Cortex of kidney (tissue), 1 donor: ENCODE results near the gene ARHGEF7.

Experiments used
- DNase-seq: peaks from one replicate; lab custom pipeline; 2025; lab: John Stamatoyannopoulos, UW

ARHGEF7 gene

DNA sequence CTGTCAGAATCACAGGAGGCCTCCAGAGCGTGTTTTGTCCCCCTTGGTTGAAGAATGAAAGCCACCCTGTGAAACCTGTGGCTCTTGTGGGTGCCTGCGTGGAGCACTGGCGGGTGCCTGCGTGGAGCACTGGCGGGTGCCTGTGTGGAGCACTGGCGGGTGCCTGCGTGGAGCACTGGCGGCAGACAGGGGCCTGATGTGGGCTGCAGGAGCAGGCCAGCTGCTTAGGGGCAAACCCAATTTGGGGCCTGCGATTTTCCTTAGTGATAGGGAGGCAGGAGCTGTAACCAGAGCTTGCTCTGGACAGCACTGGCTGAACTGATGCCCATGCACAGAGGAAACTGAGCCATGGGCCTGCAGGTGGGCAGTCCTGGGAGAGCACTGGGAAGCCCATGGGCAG lies 24.3 kb downstream of the ARHGEF7 start:
- DNase-seq, result no peak

DNA sequence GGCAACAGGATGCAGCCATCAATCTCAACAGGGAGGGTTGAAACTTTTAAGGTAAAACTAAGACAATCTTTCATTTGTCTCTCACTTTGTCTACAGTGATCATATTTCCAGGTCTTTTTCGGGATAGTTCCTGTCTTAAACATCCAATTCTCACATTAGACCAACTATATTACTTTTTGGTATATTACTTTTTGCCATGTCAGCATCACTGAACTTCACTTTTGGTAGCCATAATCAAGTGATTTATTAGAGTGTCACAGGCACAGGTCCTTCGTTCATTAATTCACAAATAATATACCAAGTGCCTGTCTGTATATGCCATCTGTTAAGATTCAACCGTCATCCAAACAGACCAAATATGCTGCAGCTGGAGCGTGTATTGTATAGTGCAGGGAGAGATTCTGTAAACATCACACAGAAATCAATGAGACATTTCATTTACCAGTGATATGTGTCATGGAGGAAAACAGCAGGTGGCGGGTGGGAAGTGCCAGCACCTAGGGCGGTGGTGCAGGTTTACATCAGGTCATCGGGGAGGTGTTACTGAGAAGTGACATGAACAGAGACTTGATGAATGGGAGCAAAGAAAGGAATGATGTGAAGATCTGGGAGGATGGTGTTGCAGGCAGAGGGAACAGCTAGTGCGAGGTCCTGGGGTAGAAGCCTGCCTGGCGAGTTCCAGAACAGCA lies 24.9 kb downstream of the ARHGEF7 start:
- DNase-seq, result no peak

DNA sequence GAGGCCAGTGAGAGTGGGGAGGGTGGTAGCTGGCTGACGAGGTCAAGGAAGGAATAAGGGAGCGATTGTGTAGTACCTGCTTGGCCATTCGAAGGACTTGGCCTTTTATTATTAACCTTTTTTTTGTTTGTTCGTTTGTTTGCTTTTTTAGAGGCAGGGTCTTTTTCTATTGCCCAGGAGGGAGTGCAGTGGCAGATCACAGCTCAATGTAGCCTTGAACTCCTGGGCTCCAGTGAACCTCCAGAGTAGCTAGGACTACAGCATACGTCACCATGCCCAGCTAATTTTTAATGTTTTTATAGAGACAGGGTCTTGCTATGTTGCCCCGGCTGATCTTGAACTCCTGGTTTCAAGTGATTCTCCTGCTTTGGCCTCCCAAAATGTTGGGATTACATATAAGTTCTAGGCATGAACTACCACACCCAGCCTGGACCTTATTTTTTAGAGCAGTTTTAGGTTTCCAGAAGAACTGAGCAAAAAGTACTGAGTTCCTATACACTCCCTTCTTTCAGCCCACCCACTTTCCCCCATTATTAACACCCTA lies 25.5 kb downstream of the ARHGEF7 start:
- no peak for DNase-seq

DNA sequence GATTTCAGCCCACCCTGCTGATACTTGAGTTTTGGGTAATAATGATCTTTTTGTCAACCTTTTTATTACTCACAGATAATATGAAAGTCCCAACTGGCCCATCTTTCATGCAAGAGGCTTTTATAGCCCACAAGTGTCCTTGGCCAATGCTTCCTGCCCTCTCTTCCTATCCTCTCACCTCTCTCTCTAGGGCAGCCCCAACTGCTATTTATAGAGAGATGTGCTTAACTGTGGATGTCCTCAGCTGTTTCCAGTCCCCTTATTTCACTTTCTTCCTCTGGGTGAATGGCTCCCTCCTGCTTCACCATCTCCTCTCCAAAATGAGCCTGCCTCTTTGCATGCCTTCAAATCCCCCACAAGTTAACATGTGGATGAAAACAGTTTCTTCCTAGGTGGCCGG lies 27.4 kb downstream of the ARHGEF7 start:
- no peak for DNase-seq

DNA sequence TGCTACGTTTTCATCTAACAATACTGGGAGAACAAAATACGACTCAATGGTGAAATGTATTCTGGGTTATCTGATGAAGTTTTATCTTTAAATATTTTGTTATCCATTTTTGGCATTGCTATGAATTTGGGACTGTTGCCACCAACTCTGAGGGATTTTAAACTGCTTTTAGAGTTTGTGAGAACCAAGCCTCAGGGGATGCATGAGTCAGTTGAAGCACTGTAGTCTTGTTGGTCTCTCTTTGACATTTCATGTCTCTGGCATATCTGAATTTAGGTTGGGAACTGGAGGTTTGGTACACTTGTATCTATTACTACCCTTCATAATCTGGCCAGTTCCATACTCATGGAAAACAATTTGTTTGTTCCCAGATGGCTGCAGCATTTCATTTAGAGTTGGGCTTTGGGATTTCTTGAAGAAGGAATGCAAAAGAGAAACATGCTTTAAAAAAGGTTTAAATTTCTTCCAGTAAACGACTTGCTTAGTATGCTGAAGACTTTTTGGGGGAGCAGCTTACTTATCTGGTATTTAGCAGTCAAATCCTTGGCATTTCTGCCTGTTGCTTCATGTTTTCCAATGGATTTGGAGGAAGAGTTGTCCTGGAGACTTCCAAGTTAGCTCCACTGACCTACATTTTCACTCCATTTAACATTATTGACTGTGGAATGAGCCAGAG lies 28.9 kb downstream of the ARHGEF7 start:
- no peak for DNase-seq

DNA sequence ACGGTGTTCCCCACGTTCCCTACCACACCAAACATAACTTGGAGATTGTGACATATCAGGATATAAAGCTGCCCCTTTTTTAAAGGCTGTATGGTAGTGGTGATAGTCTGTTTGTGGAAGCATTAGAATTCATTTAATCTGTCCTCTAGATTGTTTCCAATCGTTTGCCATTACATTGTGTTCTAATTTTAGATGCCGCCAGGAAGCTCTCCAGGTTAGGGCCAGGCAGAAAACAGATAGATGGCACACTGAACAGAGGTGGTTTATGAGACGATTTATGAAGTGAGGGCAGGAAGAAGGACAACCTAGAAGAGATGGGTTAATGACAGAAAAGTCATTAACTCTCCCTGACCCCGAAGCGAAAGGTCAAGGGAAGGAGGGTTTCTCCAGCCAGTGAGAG lies 30.0 kb downstream of the ARHGEF7 start:
- no peak for DNase-seq

DNA sequence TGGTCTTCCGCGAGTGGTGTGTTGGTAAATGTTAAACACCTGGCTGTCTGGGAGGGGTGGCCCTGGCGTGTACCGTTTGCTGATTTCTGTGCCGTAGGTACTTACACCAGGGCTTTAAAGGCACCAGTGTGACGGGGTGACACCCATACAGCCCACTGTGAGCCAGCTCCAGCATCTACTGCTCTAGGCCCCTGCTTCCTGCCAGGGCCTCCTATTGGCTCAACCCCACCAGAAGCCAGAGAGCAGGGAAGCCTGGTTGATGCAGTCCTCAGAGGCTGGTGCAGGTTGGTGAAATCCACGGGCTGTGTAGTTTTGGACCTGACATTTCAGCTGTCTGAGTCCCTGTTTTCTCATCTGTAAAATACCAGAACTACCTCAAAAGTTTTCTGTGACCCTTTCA lies 30.4 kb downstream of the ARHGEF7 start:
- no peak for DNase-seq

DNA sequence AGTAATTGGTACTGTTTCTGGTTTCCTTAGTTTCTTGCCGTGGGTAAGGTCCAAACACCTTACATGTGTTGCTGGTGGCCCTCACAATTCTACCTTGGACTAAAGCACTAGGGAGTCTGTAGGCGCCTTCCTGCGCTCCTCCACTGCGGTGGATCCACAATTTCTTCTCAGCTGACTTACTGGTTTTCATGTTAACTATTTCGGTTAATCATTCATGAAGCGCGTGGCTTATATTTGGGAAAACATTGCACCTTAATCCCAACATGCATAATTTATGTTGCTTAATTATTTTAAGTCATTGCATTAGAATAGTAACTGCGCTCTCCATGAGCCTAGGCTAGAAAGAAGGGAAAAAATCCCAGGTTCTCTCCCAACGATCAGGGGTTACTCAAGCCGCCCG lies 37.7 kb downstream of the ARHGEF7 start:
- no peak for DNase-seq

DNA sequence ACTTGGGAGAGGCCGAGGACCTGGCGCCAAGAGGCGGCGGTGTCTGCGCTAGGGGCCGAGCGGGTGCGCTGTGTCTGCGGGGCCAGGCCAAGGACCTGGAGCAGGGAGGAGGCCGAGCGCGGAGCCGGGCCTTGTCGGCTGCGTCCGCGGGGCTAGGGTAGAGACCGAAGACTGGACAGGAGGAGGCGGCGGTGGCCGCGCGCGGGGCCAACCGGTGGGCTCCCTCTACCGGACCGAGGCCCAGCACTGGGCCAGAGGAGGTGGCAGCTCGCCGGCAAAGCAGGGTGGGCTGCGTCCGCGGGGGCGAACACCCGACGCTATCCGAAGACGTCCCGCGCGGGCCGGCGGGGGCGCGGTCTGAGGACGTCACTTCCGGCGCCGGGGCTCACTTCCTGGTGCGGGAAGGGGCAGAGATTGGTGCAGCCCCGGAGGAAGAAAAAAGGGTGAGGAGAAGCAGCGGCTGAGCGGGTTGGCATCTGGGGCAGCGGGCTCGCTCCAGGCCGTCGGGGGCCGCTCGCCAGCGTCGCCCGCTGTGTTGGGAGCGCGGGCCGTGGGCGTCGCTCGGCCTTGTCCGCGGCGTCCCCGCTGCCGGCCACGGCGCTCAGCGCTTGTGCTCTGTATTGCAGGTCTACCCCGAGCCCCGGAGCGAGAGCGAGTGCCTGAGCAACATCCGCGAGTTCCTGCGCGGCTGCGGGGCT lies 38.3 kb downstream of the ARHGEF7 start:
- DNase-seq, result peak; percentile 63

DNA sequence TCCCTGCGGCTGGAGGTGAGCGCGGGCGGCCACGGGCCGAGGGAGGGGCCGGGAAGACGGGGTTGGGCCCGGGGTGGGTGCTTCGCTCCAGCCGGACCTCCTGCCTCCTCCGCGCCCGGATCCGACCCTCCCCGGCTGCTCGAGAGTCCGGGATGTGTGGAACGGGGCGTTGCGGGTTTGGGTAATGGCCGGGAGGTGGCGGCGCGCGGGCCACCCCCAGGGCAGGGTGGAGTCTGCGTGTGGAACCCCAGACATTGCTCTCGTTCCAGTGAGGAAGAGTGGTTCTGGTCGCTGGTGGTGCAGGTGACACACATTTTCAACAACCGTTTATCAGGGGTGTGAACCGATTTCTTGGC lies 38.8 kb downstream of the ARHGEF7 start:
- no peak for DNase-seq

DNA sequence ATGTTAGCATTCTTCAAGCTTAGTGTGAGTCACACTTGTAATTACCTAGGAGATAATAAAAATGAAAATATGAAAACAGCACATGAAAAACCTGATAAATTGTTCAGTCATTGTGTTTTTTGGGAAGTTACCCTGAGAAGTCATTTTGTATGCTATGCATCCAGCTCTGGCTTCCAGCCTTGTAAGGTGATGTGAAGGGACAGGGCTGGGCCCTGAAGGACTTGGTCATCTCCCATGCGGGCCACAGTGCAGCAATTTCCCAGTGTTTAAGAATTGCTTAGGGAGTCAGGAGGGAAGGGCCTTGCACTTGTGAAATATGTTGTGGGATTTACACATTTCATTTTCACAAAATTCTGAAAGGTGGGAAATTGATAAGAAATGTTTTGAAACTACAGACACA lies 41.3 kb downstream of the ARHGEF7 start:
- no peak for DNase-seq

DNA sequence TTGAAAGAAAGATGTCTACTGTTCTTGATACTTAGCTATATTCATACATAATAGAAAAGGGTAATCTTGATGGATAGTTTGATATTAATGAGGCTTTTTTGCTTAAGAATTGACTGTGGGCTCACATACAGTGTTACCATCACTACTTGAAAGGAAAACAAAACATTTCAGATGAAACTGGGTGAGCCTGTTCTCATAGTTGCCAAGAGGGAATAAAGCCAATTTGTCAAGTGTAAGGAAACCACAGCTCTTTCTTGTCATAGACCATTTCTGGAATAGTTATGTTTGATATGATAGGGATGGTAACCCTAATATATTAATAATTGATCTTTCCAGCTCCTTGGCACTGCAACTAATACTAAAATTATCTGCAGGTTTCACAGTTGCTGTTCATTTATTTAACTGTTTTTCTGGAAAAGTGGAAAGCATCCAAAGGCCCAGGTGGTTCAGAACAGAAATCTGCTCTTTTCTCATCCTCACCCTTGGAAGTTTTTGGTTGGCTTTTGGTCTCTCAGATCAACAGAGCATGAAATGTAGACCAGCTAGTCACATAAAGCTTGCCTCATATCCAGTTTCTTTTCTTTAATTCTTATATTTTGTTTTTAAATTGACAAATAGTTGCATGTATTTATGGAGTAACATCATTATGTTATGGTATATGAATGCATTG lies 43.2 kb downstream of the ARHGEF7 start:
- DNase-seq, result no peak

DNA sequence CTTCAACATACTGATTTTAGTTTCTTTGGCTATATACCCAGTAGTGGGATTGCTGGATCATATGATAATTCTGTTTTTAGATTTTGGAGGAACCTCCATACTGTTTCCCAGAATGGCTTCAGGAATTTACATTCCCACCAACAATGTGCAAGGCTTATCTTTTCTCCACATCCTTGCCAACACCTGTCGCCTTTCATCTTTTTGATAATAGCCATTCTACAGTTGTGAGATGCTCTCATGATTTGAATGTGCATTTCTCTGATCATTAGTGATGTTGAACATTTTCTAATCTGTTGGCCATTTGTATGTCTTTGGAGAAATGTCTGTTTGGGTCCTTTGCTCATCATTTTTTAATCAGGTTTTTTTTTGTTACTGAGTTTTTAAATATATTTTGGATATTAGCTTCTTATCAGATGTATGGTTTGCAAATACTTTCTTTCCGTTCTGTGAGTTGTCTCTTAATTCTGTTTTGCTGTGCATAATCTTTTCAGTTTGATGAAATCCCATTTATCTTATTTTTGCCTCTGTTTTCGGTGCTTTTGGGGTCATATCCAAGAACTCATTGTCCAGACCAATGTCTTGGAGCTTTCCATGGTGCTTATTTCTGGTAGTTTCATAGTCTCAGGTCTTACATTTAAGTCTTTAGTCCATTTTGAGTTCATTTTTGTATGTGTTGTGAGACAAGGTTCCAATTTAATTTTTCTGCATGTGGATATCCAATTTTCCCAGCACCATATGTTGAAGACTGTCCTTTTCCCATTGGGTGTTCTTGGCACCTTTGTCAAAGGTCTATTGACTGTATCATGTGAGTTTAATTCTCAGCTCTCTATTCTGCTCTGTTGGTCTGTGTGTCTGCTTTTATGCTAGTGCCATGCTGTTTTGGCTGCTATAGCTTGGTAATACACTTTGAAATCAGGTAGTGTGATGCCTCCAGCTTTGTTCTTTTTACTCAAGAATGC lies 44.5 kb downstream of the ARHGEF7 start:
- no peak for DNase-seq

DNA sequence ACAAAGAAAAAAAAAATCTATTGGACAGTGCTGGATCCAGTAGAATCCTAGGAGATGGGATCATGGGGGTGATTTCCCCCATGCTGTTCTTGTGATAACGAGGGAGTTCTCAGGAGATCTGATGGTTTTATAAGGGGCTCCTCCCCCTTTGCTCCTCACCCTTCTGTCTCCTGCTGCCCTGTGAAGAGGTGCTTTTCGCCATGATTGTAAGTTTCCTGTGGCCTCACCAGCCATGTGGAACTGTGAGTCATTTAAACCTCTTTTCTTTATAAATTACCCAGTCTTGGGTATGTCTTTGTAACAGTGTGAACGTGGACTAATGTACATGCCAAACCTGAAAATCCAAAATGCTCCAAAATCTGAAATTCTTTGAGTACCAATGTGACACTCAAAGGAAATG lies 45.5 kb downstream of the ARHGEF7 start:
- no peak for DNase-seq

DNA sequence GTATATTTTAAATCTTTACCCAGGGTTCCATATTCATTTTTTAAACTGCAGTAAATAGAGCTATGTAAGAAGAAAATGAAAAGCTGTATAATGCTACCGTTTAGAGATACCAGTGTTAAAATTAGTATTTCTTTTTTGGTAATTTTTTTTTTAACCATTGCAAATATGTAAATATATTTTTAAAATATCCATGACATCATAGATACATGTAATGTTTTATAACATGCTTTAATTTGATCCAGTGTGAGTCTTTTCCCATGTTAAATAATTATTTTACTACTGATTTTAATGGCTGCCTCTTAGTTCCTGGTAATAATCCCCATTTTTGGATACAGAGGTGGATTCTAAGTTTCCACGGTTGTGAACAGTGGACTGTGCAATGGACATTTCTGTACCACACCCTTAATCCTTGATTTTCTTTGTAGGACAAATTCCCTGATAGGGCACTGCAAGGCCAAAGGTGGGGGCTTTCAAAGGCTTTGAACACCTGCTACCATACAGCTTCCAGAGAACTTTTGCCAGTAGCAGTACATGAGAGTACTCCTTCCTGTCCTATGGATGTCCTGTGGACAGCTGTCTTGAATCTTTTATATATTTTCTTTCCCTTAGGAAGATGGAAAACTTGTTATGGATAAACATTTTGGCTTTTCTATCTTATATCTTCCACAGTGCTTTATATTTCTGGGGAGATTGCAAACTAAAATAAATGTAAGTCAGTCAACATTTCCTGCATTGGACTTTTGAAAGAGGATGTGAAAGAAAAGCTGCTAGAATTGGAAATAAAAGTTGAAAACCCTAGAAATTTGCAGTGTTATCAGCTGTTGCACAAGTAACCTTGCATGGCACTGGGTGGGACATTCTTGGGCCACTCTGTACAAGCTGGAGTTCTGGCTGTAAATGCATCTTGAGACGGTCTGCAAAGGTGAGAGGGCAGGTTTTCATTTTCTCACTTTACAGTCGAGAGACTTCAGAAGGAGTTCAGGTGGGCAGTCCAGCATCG lies 46.8 kb downstream of the ARHGEF7 start:
- DNase-seq, result no peak

DNA sequence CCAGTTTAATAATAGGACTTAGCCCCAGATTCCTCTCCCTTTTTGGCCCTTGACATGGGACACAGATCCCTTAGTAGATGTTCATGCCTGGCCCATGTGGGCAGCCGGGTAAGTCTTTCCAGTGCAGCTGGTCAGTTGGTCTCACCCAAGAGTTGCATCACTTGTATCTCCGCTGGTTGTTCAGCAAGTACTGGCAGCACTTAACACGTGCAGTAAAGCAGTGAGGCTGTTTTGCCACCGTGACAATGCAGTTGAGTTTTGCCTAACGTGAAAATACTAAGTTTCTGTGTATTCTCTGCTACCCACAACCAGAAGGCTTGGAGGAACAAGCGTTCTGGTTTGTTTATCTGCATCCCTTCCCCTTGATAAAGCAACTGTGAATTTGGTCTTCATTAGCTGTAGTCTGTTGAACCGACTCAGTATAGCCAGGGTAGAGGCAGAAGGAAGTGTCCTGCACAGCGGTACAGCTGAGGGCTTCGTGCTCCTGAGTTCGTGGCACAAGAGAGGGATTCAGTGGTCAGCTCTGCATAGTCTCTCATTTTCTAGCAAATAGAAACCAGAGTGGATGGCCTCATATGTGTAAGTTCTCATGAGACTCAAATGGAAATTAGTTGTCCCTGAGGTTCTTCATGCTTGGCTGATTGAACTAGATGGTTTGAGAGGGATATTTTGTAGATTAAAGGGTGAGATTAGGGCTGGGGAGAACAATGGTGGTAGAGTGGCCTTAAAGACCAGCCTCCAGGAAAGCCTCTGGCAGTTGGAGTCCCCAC lies 50.3 kb downstream of the ARHGEF7 start:
- DNase-seq, result no peak

DNA sequence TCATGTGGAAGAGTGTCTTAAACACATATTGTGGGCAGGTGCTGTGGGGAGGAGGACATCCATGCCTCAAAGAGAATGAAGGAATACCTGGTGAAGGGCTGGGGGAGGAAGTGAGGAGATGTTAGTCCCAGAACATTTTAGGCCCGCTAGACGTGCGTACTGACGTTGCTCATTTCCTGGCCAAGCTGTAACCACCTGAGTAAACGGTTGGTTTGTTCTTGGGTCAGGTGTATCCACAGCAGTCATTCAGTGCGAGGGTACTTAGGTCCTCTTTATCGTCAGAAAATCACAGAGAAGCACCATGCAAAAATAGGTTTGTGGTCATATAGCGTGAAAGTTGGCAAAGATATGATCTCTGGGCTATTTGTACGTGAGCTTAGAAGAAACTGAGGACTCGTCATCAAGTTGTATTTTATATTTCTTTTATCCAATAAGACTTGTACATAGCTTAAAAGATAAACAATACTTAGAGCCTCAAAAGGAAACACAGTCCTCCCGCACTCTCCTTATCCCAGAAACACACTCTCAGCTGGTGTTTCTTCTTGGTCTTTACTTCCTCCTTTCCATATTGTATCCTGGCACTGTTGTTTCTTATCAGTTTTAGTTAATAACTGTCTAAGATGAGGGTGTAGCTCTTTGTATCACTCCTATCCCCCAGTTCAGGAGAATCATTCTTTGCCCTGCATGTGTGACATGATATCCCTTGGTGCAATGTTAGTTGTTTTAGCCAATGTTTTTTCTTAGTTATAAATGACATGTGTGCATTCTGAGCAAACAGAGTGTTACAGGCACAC lies 52.0 kb downstream of the ARHGEF7 start:
- DNase-seq, result no peak

DNA sequence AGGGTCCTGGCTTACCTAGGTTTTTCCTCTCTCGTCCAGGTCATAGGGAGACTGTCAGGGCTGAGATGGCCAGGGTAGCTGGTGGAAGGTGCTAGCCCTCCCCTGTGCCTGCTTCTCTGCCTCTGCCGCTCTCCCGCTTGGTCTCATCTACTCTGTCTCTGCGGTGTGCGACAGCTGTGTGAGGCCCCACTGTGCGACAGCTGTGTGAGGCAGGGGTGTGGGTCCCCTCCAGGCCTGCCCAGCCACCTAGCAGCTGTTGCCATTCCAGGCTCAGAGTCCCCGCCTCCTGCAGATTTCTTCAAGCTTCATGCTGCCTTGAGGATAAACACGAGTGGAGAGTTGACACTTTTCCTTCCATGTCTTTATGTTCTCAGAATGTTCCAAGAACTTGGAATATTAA lies 53.0 kb downstream of the ARHGEF7 start:
- DNase-seq, result no peak

DNA sequence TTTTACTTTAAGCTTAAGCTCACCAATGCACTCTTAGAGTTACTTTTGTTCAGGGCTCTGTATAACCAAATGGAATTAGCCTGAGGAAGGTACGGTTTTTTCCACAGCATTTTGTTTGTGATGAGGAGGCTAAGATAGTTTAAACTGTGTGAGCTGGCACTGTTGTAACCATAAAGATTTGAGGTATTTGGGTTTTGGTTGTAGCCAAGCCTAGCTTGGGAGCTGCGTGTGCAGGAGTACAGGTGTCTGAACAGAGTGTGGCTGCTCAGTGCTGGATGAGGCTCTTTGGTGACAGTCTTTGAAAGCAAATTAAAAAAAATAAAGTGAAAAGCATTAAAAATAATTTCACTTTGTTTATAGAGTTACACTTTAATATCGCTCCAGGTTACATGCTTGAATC lies 56.0 kb downstream of the ARHGEF7 start:
- DNase-seq, result no peak
